Measurements from ENCODE around the gene UCN2. TPM values are rescaled to one million over a fixed set of nuclear protein-coding genes. Genes with fewer than 3 reads are reported as not detected.

The UCN2 gene
- polyA plus RNA-seq, 3 donors = 0.61 TPM; not detected in 2

- H3K36me3 ChIP-seq (replicated peaks in 1 of 2; ENCODE audit: control insufficient read depth in 1 of 2, insufficient read depth in 2 of 2, low read length in 2 of 2) = no peaks in the 10 kb centered on the region
- 2% methylated on average over 9 of the region's 10 CpGs for WGBS (ENCODE audit: insufficient coverage)
- peak overlapping the region; percentile 51 for H3K9ac ChIP-seq (ENCODE audit: insufficient read depth, low read length, poor library complexity, severe bottlenecking)
- H3K9me3 Mint-ChIP-seq = no peaks in the 10 kb centered on the region
- no peak for TF ChIP-seq CTCF (IDR thresholded peaks at IDR 0.05)
- H3K27ac Mint-ChIP-seq = peak overlapping the region; percentile 83 to 98 (median 96)
- DNase-seq = peak; percentile 96 to 99 (median 98)
- intact Hi-C loops (cut with micrococcal nuclease) = loop anchor here in 1 of 2 donors (2.0 kb wide), 2 partner anchors 45 to 71 kb away; partner anchors contain the start of genes SLC26A6 and UQCRC1
- H2AFZ ChIP-seq (ENCODE audit: insufficient read depth, low read depth, low read length, poor library complexity, severe bottlenecking) = peak overlapping the region; percentile 32
- H3K4me3 ChIP-seq (replicated peaks in 1 of 3; ENCODE audit: low read depth in 2 of 3, low read length in 3 of 3) = peak overlapping the region in 1 of 3 experiments; percentile 24
- peaks cover 75 to 78% of the 10 kb centered on the region in 2 donors for H3K4me1 ChIP-seq (ENCODE audit: control insufficient read depth in 1 of 2, insufficient read depth in 2 of 2, low read length in 2 of 2)
- H3K4me1 Mint-ChIP-seq = peaks cover 74% of the 10 kb centered on the region
- no peaks in the 10 kb centered on the region for H3K27me3 ChIP-seq (ENCODE audit: control insufficient read depth in 2 of 2, insufficient read depth in 2 of 2, low read length in 2 of 2)
- H3K4me3 Mint-ChIP-seq = peak overlapping the region; percentile 17 to 78
- H3K9me3 ChIP-seq (replicated peaks in 1 of 2; ENCODE audit: control insufficient read depth in 1 of 2, insufficient read depth in 1 of 2, low read length in 2 of 2) = no peaks in the 10 kb centered on the region
- H3K79me2 ChIP-seq (ENCODE audit: insufficient read depth, low read length) = no peaks in the 10 kb centered on the region
- peaks cover 0 to 4% of the 10 kb centered on the region in 2 donors for H3K36me3 Mint-ChIP-seq
- no peaks in the 10 kb centered on the region for H4K20me1 ChIP-seq (ENCODE audit: insufficient read depth, low read length)
- peak overlapping the region; percentile 15 for H3K4me2 ChIP-seq (replicated peaks; ENCODE audit: extremely low read depth, low read length, poor library complexity, severe bottlenecking)
- peak overlapping the region; percentile 47 to 78 for H3K27ac ChIP-seq (ENCODE audit: low read depth in 1 of 2, low read length in 2 of 2)
- H3K27me3 Mint-ChIP-seq (ENCODE audit: low read depth in 3 of 3) = peaks cover 1 to 12% (median 2%) of the 10 kb centered on the region in 3 donors
These were observed 441 bp upstream of the UCN2 start for GRCh38 chr3:48564022-48564421.

GRCh38 chr3:48562367-48563095 is 1.1 kb downstream of the UCN2 start:
- Mint-ChIP-seq H3K4me3 (no peak overlapping the region), H3K27me3 (ENCODE audit: low read depth in 3 of 3) (peaks cover 0 to 12% (median 1%) of the 10 kb centered on the region in 3 donors), H3K36me3 (peaks cover 0 to 4% of the 10 kb centered on the region in 2 donors), H3K27ac (peak overlapping the region in 6 of 7 donors; percentile 26 to 98 (median 95)), H3K9me3 (peaks cover 0 to 2% (median 0%) of the 10 kb centered on the region in 7 donors), H3K4me1 (peaks cover 86% of the 10 kb centered on the region)
- DNase-seq = no peak
- H3K4me1 ChIP-seq (ENCODE audit: control insufficient read depth in 1 of 2, insufficient read depth in 2 of 2, low read length in 2 of 2) = peaks cover 90 to 93% of the 10 kb centered on the region in 2 donors
- H3K4me2 ChIP-seq (replicated peaks; ENCODE audit: extremely low read depth, low read length, poor library complexity, severe bottlenecking) = no peak overlapping the region
- WGBS (ENCODE audit: insufficient coverage) = 97% methylated on average over 20 of the region's 20 CpGs
- intact Hi-C loops (cut with micrococcal nuclease) = no loop called here
- H3K9ac ChIP-seq (ENCODE audit: insufficient read depth, low read length, poor library complexity, severe bottlenecking) = no peak overlapping the region
- TF ChIP-seq CTCF (IDR thresholded peaks at IDR 0.05) = no peak
- H2AFZ ChIP-seq (ENCODE audit: insufficient read depth, low read depth, low read length, poor library complexity, severe bottlenecking) = no peak overlapping the region
- H3K4me3 ChIP-seq (replicated peaks in 1 of 3; ENCODE audit: low read depth in 2 of 3, low read length in 3 of 3) = no peak overlapping the region
- no peaks in the 10 kb centered on the region for H3K27me3 ChIP-seq (ENCODE audit: control insufficient read depth in 2 of 2, insufficient read depth in 2 of 2, low read length in 2 of 2)
- no peaks in the 10 kb centered on the region for H3K36me3 ChIP-seq (replicated peaks in 1 of 2; ENCODE audit: control insufficient read depth in 1 of 2, insufficient read depth in 2 of 2, low read length in 2 of 2)
- H3K27ac ChIP-seq (ENCODE audit: low read depth in 1 of 2, low read length in 2 of 2) = peak overlapping the region in 1 of 2 donors; percentile 78
- H3K79me2 ChIP-seq (ENCODE audit: insufficient read depth, low read length) = no peaks in the 10 kb centered on the region
- H4K20me1 ChIP-seq (ENCODE audit: insufficient read depth, low read length) = no peaks in the 10 kb centered on the region
- H3K9me3 ChIP-seq (replicated peaks in 1 of 2; ENCODE audit: control insufficient read depth in 1 of 2, insufficient read depth in 1 of 2, low read length in 2 of 2) = no peaks in the 10 kb centered on the region

All from CD14-positive monocyte (primary cell).